NOMO-1 (cell line): Measurements from ENCODE around the gene HNRNPR.

Experiments used
- DNase-seq, 2 experiments: peaks; one replicate each; lab custom pipeline; 2025; ENCODE audit not compliant: unreplicated experiment in 2 of 2; lab: John Stamatoyannopoulos, UW

HNRNPR gene

GRCh38 chr1:23369335-23370013 lies 25.4 kb upstream of the HNRNPR start, which contains the start of gene ZNF436:
Gene ZNF436, minus strand, starts transcription at chr1:23369836. Its CDS starts 1,831 bp downstream, at chr1:23368005.
- peak in 1 of 2 experiments; percentile 41 for DNase-seq

GRCh38 chr1:23368562-23369334 lies 24.7 kb upstream of the HNRNPR start:
- peak; percentile 79 to 93 for DNase-seq

- peak; percentile 99 for DNase-seq
These were observed 23.9 kb upstream of the HNRNPR start for GRCh38 chr1:23367791-23368561.

GRCh38 chr1:23367451-23367790 lies 23.3 kb upstream of the HNRNPR start:
- DNase-seq = no peak

- no peak for DNase-seq
These were observed 22.5 kb upstream of the HNRNPR start for GRCh38 chr1:23366598-23366997.

- no peak for DNase-seq
These were observed 22.1 kb upstream of the HNRNPR start for GRCh38 chr1:23366146-23366545.

- no peak for DNase-seq
These were observed 18.2 kb upstream of the HNRNPR start for GRCh38 chr1:23362218-23362713.

- DNase-seq = no peak
These were observed 14.3 kb upstream of the HNRNPR start for GRCh38 chr1:23358310-23358875.

- no peak for DNase-seq
These were observed 13.2 kb upstream of the HNRNPR start for GRCh38 chr1:23357138-23357908.

- no peak for DNase-seq
These were observed 12.5 kb upstream of the HNRNPR start for GRCh38 chr1:23356471-23357137.

- no peak for DNase-seq
These were observed 10.2 kb upstream of the HNRNPR start for GRCh38 chr1:23354245-23354644.

- no peak for DNase-seq
These were observed 8.1 kb upstream of the HNRNPR start for GRCh38 chr1:23352096-23352695.

GRCh38 chr1:23345920-23346319 lies 1.8 kb upstream of the HNRNPR start:
- DNase-seq = no peak

- DNase-seq = no peak
These were observed 946 bp upstream of the HNRNPR start for GRCh38 chr1:23344987-23345472.

- DNase-seq = peak; percentile 25 to 43
These were observed 618 bp downstream of the HNRNPR start for GRCh38 chr1:23343221-23344110.

- peak in 1 of 2 experiments; percentile 26 for DNase-seq
These were observed 2.0 kb downstream of the HNRNPR start for GRCh38 chr1:23341931-23342692.

- DNase-seq = no peak
These were observed 4.5 kb downstream of the HNRNPR start for GRCh38 chr1:23339632-23340031.
